ENCODE data around the gene CLDN10.
"Not testable (repeated sequence)": the region's sequence is repeated elsewhere in the genome, so short reads cannot be mapped to it uniquely, and the experiment has no call there.

Gene CLDN10

DNA sequence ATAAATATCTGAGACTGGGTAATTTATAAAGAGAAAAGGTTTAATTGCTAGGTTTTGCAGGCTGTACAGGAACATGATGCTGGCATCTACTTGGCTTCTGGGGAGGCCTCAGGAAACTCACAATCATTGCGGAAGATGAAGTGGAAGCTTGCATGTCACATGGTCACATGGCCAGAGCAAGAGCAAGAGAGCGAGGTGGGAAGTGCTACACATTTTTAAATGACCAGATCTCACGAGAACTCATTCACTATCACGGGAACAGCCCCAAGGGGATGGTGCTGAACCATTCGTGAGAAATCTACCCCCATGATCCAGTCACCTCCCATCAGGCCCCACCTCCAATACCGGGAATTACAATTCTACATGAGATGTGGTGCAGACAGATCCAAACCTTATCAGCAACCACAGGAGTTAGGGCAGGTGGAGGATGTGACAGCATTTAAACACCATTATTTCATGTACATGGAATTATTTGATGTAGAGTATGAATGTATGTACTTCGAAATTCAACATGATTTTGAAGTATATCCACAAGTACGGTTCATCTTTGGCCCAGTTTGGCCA is 10.5 kb upstream of the CLDN10 start:
- DNase-seq: no peak

DNA sequence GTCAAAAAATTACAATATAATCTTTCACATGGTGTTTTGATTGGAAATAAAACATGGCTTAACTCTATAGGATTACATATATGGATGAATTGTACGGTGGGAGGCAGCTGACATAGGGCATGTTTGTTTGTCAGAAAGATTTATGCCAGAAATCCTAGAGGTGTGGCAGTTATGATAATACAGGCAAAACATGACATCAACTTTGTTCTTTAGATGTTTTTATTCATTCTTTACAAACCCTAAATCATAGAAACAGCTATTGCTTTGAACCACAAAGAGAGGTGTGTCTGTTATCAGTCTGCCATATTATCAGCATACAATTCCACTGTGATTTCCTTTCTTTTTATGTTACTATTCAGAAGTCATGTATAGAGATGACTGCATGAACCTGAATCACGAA is 8.2 kb upstream of the CLDN10 start:
- DNase-seq: no peak

DNA sequence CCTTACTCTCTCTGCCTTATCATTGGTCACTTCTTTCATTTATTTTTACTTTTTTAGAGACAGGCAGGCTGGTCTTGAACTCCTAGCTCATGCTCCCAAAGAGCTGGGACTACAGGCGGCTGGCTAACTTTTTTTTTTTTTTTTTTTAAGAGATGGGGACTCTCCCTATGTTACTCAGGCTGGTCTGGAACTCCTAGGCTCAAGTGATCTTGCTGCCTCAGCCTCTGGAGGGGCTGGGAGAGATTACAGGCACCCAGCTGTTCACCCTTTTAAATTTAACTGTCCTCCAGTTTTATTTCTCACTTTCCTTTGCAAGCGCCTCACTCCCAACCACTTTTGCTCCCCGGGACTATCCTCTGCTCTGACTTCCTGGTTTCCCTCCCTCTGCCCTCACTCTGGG is 5.6 kb upstream of the CLDN10 start:
- DNase-seq: no peak

DNA sequence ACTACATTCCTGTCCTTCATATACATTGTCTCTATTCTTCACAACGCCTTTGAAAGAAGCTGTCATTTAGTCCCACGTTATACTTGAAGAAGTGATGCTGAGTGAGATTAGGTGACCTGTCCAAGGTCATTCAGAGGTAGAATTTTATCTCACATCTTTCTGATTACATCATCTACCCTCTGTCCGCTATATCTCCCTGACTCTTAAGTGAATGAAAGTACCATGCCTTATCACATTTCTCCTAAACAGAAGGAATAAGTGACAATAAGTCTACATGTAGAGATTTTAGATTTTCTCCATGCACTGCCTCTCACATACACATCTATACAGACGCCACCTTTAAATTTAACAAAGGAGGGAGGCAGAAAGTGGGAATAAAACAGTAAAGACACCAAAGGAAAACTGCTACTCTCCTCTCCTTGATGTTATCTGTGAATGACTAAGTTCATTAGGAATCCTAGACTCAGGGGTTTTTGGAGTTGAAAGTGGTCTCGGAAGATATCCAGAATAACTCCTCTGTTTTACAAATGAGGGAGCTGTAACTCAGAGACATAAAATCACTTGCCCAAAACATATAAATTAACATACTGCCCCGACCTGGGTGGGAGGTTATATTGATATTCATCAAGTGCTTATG is 4.9 kb upstream of the CLDN10 start:
- DNase-seq: no peak

DNA sequence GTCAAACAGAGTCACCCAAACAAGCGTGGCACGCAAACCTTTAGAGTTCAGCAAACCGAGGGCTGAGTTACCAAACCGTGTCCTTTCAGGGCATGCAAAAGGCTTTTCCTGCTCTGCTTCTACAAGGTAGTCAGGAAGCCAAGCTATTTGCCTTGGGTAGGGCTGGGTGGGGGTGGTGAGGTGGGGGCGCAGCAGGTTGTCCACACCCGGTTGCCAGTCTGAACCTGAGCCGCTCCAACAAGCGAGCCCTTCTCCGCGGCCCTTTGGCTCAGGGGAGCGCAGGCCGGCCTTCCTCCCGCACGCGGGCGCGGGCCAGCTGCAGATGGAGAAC is 347 bp upstream of the CLDN10 start:
- DNase-seq: no peak

DNA sequence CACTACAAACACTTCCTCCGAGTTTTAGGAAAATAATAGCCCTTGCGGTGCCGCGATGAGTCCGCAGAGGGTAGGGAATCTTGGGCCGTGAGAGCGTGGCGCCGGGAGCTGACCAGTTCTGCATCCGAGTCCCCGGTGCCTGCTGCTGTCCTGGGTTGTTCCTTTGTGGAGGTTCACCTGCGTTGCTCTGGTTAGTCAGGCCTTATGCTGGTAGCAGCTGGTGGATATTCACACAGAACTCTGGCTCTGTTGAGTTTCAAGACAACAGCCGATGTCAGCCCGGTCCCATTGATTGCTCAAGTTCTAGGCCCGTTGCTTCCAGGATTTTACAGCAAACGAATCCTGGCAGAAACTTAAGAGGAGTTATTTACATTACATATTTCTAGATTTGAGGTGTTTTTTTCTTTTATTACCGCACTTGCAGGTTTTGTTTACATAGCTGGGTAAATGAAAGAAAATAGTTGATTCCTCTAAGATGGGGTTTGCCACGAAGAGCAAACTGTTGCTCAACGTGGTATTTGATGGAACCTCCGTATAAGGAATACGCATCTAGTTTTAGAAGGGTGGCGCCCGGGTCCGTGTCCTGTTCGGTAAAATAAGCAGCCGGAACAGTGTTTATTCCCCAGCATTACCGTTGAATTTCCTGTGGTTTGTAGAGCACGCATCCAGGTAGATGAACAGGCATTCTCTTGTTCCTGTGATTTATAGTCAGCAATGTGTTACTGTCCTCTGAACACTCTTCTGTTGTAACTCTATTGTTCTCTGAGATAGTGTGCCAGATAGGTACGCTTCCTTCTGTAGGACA is 1.3 kb downstream of the CLDN10 start:
- DNase-seq: no peak

DNA sequence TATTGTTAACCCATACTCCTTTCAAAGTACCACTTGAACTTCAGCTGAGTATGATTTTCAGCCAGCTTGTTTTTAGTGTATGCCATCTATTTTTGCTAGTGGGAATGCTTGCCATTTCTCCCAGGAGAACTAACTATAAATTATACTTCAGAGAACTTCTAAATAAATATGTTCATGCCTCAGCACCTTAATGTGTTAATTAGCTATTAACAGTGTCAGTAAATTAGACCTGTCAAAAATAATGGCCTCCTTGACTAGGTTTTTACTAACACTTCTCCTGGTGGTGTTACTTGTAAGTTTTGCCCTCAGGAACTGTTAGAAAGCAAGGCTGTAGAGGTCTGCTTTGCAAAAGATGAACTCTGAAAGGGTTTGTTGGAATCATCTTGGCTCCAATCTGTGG is 4.5 kb downstream of the CLDN10 start:
- no peak for DNase-seq

DNA sequence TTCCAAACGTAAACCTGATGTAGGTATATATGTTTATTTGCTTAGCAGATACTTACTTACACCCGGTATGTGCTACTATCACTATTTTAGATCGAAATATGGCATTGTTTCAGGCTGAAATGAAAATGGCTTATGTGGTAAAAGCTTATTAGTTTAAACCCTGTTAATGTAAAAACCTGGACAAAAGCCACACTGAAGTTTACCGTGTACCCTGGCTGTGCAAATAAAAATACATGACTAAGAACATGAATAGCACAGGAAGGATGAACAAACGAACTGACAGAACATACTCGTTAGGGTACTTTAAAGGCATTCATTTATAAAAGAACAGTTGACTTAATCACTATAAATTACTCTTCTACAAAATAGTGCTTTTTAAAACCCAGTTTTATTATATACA is 6.6 kb downstream of the CLDN10 start:
- no peak for DNase-seq

DNA sequence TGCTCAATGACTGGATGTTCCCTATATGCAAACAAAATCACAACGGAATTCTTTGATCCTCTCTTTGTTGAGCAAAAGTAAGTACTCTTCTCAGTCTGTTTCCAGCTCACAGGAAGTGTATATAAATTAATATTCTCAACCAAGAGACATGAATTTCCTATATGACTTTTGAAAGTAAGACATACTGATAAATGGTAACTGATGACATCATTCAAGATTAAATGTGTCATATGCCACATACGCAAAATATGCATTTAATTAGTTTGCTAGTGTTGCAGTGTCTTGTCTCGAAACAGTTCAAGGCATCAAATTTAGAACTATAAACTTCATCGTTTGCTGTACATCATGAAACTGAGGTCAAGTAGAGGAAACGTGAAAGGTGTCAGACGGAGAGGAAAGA is 7.9 kb downstream of the CLDN10 start:
- DNase-seq: no peak

DNA sequence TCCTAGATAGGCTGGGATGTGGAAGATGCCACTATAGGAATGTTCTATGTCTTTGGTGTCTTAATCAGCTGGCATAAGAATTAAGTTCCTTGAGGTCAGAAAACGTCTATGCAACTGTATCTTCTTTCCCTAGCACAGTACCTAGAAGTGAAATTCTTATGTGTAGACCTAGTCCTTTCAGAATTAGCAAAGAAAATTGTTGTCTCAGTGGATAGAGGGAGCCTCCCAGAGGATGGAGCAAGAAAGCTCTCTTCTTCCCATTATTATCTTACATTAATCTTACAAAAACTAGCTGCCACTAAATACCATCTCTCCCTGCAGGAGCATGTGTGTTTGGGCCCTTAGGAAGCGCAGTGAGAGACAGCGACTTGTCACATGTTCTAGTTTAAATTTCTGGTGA is 11.6 kb downstream of the CLDN10 start:
- DNase-seq: no peak

DNA sequence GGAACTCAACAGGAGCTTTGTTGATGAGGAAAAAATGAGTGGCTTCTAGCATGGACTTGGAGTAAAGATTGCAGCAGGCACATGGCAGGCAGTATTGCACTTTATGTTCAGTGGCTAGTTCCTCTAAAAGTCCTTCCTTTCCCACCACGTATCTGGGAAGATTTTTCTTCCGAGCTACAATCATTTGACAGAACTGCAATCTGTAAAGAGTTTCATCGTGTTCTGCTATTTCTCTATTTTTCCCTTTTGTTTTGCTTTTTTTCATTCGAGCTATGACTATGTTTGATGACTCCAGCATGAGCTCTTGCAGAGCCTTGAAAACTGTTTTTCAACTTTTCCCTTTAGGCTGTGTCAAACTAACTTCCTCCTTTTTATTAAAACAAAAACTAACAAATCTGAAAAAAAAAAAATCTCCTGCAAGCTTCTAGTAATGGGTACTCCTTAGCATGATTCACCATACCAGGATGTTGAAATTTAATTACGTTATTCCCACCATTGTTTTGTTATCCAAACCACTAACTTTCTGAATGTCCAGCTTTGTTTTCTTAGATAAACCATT is 12.3 kb downstream of the CLDN10 start:
- DNase-seq: no peak

DNA sequence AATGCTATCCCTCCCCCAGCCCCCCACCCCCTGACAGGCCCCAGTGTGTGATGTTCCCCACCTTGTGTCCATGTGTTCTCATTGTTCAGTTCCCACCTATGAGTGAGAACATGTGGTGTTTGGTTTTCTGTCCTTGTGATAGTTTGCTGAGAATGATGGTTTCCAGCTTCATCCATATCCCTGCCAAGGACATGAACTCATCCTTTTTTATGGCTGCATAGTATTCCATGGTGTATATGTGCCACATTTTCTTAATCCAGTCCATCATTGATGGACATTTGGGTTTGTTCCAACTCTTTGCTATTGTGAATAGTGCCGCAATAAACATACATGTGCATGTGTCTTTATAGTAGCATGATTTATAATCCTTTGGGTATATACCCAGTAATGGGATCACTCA is 13.2 kb downstream of the CLDN10 start:
- not testable (repeated sequence) for DNase-seq

DNA sequence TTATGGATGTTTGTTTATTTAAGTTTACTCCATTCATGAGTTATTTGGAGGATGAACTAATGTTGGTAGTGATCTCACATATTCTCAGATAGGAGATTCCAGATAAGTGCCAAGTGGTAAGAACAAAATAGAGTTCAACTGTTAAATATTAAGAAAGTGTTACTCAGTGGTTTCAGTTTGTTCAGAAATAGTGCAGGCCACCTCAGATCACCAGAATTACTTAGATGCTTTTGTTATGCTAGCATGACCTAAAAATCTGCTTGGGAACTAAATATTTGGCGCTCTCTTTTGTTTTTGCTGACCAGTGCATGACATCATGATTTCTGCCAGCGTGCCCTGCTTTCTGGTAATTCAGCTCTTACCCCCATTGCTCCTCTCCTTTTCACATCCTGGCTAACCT is 15.6 kb downstream of the CLDN10 start:
- DNase-seq: no peak

DNA sequence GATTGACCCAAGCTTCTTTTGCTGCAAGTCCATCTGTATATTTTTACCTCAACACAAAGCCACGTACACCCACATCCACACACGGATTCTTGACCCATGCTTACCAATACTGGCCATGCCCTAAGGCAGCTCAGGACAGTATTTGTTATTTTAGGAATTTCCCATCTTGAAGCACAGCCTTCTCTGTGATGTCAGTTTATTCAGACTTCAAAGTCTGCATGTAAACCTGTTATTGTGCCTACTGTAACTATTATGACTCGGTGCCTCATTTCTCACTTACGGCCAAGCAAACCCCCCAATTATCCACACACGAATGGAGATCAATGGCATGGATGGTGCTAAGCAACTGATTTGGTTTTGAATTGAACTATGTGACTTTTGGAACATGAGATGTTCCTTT is 17.5 kb downstream of the CLDN10 start:
- DNase-seq: no peak

DNA sequence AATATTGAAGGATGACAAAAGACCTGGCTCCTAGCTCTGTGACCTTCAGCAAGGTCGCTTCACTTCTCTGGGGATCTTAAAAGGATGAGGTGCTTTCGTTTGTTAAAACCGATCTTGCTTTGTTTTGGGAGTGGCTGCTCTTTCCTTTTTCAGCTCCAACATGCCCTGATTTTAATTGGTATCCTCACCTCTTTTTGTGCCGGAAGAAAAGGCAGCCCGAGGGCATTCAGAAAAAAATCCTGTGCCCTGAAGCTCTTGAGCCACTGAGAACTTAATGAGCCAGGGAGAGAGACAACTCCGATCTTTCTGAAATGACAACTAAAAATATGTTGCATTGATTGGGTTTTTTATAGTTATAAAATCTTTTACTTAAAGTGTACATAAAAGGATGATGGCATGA is 19.4 kb downstream of the CLDN10 start:
- peak; percentile 14 for DNase-seq

DNA sequence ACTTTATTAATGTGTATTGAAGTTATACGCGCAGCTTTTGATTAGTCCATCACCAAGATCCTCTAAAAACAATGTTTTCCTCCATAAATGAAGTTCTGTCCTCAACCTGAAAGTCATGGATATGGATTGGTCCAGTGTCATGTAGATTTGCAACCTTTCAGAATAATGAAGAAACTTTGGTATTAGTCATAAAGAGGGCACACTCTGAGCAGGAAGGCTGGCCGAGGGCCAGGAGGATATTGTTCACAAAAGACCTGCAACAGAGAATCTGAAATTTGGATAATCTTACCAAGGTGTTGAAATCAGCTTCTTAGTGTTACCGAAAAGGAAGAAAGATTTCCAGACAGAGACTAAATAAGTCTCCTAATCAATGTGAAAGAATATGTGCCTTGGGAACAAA is 20.7 kb downstream of the CLDN10 start:
- DNase-seq: no peak

DNA sequence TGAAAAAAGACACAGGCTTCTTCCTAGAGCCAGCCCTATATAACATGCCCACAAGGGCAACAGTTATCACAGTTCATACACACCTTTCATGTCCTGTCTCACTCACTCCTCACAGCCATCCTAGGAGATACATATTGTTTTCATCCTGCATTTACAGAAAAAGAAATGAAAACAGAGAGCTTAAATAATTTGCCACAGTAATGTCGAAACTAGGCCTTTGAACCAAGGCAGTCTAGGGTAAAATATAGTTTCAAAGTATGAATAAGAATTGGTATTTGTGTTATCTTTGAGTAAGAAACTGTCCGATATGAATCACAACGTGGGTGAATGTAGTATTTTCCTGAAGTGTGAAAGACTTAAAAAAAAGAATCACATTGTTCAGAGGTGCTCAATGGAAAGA is 26.8 kb downstream of the CLDN10 start:
- DNase-seq: no peak

DNA sequence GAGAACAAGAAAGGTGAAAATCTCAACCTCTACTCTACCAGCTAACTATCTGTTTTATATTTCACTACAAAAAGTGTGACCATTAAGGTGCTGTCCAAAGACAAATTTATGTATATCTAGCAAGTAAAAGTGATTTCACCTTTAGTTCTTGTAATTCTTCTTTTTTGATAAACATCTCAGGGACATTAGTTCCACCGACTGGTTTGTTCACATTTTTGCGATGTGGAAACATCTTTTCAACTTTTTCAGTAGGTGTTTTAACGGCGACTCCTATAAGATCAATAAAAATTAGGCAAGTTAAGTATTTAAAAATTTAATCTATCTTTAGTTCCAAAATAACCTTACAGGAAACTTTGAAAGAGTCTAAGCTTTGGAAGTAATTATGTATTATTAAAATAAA is 33.3 kb downstream of the CLDN10 start:
- DNase-seq: no peak

DNA sequence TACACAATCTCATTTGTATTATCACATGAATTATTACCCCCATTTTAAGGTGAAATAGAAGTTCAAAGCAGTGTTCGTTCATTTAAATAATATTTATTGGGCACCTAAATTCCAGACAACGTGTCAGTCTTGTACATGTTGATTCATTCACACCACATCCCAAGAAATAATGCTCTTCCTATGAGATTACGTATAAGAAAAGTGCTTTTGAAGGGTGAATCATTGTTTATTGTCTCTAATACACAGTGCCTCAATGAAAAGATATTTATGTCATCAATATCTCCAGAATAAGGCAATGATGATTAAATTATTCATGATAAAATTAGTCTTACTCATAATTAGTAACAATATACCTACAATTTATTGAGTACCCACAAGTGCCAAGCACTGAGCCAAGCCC is 35.6 kb downstream of the CLDN10 start:
- no peak for DNase-seq

DNA sequence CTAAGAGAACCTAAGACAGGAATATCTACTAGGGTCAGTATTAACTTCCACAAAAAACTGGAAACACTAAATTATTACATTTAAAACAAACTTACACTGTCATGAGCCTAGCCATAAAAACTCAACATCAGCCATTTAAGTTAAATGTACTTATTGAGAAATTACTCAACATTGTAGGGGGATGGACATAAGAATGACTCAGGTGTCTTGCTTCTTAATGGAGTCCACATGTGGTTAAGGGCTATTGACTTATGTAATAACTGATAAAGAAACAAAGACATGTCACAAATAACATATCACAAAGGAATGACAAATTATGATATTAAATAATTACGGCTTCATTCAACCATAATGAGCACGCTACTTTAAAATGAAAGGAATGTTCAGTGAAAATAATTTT is 36.2 kb downstream of the CLDN10 start:
- DNase-seq: no peak

DNA sequence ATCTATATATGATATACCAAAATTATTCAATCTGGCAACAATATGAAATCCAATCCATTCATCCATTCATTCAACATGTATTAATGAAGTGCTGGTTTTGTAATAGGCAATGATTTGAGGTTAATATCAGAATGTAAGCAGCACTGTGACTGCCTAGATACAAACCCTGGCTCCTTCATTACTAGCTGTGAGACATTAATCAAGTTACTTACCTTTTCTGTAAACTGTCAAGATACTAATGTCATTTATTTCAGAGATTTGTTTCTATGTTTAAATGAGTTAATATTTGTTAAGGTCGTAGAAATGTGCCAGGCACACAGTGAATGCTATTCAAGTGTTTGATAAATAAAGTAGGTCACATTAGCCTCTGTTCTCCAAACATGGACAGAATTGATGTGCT is 40.9 kb downstream of the CLDN10 start:
- DNase-seq: no peak

DNA sequence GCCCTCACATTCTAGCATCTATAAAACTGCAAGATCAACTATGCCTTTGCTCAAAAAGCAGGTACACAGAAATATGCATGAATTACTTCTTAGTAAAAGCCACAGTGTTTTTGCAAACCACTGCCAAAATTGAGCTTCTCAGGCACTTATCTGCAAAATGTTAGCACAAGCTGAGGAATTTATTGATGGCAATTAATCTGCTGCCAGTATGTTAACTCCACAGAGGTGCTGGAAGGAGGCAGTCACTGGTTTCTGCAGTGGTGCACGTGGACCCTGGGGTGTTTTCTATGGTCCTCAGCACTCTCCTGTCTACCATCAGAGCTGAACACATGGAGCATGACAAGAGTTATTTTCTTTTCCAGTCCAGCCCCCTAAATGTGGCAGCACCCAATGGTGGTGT is 44.2 kb downstream of the CLDN10 start:
- no peak for DNase-seq

DNA sequence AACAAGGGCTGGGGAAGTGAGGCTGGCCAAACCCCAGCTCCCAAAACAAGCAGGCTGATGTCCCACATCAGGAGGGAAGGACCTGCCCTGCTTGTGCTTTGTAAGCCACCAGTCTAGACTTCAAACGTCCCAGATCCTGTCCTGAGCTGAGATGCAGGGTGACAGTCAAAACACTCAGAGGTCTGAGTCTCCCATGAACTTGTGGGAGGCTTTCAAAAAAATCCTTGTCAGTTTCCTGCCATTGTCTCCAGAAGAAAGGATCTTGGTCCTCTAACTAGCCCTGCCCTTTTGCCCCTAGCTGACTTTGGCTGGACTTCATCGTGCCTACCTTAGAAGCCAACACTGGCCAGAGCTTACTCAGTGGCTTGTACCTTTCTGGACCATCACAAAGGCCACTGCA is 48.7 kb downstream of the CLDN10 start:
- DNase-seq: no peak

DNA sequence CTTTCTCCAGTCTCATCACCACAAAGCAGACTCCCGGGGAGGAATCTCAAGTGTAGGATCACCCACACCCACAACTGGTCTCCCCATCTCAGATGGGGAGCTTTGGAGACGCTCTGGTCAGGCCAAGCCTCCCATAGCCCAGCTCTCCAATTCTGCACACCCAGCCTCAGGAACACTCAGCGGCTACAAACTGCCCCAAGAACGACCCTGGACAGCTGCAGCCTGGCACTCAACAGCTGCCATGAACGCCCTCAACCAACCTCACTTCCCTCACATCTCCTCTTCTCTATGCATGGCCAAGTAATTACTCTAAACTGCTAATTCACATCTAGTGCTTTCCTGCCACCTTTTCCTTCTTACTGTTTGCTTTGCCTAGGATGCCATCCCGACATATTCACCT is 49.4 kb downstream of the CLDN10 start:
- no peak for DNase-seq

Data from NCI-H1105 treated with DMSO at 0.1 percent for 48 hours (cell line).